ENCODE measurements around the gene PRAMEF26. TPM values are rescaled to one million over a fixed set of nuclear protein-coding genes. Genes with fewer than 3 reads are reported as not detected.
"Not testable (repeated sequence)": the region's sequence is repeated elsewhere in the genome, so short reads cannot be mapped to it uniquely, and the experiment has no call there.

PRAMEF26 gene
- not detected in 2 replicates for total RNA-seq

DNA sequence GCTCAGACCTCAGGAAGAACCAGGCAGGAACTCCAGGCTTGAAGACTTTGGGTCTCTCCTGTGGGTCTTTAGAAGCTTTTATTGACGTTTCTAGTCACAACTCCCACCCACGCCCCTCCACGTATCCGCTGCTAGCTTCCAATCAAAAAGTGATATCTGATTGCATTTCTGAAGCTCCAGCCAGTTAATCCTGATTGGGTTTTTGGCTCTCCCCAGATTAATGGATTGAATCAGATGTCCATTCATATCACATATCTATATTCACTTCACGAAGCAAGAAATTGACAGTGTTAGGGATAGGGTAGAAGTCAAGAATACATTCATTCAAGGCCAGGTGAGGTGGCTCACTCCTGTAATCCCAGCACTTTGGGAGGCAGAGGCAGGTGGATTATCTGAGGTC is at the start of gene PRAMEF26:
TSS of gene PRAMEF26 (minus strand) at position 101 of the 400 bp plus-strand sequence. CDS start 2,914 bp downstream, outside the sequence.
- not testable (repeated sequence) for DNase-seq (ENCODE audit: low read depth)

DNA sequence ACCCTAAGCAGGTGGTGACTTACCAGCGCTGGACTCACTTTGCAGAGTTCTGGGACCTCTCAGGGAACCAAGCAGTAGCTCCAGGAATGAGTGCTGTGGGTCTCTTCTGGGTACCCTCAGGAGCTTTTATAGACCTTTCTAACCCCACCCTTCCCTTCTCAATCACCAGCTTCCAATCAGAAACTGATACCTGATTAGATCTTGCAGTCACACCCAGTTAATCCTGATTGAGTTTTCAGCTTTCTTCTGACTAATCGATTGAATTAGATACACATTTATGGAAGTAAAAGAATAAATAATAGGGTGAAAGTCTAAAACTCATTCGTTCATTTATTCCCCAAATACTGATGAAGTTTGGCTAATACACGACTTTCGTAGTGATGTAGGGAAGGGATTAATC is 45.5 kb upstream of the PRAMEF26 start, which contains the start of gene PRAMEF13:
TSS of gene PRAMEF13 (minus strand) at position 101 of the 400 bp plus-strand sequence. CDS start 1,820 bp downstream, outside the sequence.
- not testable (repeated sequence) for DNase-seq (ENCODE audit: low read depth)

GRCh38 chr1:13171548-13171947 is 15.7 kb upstream of the PRAMEF26 start, which contains the start of gene PRAMEF9:
Gene PRAMEF9 (plus strand): TSS chr1:13171848. CDS start chr1:13175281, 3,433 bp downstream.
- DNase-seq (ENCODE audit: low read depth) = not testable (repeated sequence)

GRCh38 chr1:13165531-13165930 is 9.7 kb upstream of the PRAMEF26 start, which contains the start of gene HNRNPCL4:
Gene HNRNPCL4 (minus strand): TSS chr1:13165631. CDS start chr1:13165467, 164 bp downstream.
- DNase-seq (ENCODE audit: low read depth) = not testable (repeated sequence)

- DNase-seq (ENCODE audit: low read depth) = not testable (repeated sequence)
Measured at GRCh38 chr1:13116754-13117153, 39.1 kb downstream of the PRAMEF26 start, which contains the start of gene HNRNPCL2. Gene HNRNPCL2 (minus strand): TSS chr1:13116854. CDS start chr1:13116400, 454 bp downstream.

Other genes starting within 250 kb of the PRAMEF26 start
- not detected in 2 replicates for gene PRAMEF7, start 239.4 kb downstream of the PRAMEF26 start, total RNA-seq
- not detected in 2 replicates for gene PRAMEF6, start 208.4 kb downstream of the PRAMEF26 start, total RNA-seq
- not detected in 2 replicates for gene PRAMEF27, start 99.4 kb downstream of the PRAMEF26 start, total RNA-seq
- gene HNRNPCL3, start 95.2 kb downstream of the PRAMEF26 start, total RNA-seq = not detected in 2 replicates
- not detected in 2 replicates for gene PRAMEF25, start 85.2 kb downstream of the PRAMEF26 start, total RNA-seq
- not detected in 2 replicates for gene HNRNPCL2, start 39.2 kb downstream of the PRAMEF26 start, total RNA-seq
- gene HNRNPCL4, start 9.6 kb upstream of the PRAMEF26 start, total RNA-seq = not detected in 2 replicates
- gene PRAMEF9, start 15.8 kb upstream of the PRAMEF26 start, total RNA-seq = not detected in 2 replicates
- not detected in 2 replicates for gene PRAMEF13, start 45.4 kb upstream of the PRAMEF26 start, total RNA-seq
- not detected in 2 replicates for gene PRAMEF18, start 70.1 kb upstream of the PRAMEF26 start, total RNA-seq
- gene PRAMEF5, start 98.2 kb upstream of the PRAMEF26 start, total RNA-seq = not detected in 2 replicates
- not detected in 2 replicates for gene PRAMEF8, start 129.1 kb upstream of the PRAMEF26 start, total RNA-seq
- gene PRAMEF33, start 147.5 kb upstream of the PRAMEF26 start, total RNA-seq = not detected in 2 replicates
- gene PRAMEF15, start 159.6 kb upstream of the PRAMEF26 start, total RNA-seq = not detected in 2 replicates
- not detected in 2 replicates for gene PRAMEF14, start 191.1 kb upstream of the PRAMEF26 start, total RNA-seq
- gene PRAMEF19, start 215.9 kb upstream of the PRAMEF26 start, total RNA-seq = not detected in 2 replicates
- not detected in 2 replicates for gene PRAMEF17, start 233.6 kb upstream of the PRAMEF26 start, total RNA-seq

All from renal cortical epithelial cell (primary cell).